SK-MEL-5 (cell line): ENCODE data around the gene TSHZ1. TPM values are rescaled to one million over a fixed set of nuclear protein-coding genes. Genes with fewer than 3 reads are reported as not detected.

ENCODE experiments used
- DNase-seq: peaks from one replicate; pipeline ENCODE4 v3.0.0-alpha.2; 2016; ENCODE audit warnings: low read depth, low spot score
- in situ Hi-C: cut with HindIII; loops from 2 replicates; pipeline ENCODE4 v1.10.0; 2016; ENCODE audit warnings: low sequenced_read_pairs, high pct_unique_total_duplicates, low pct_unique_long_range_greater_than_20kb
- total RNA-seq: library from RNA; depleted of rRNA; stranded (reverse); fragments of >200 nt; shearing (Covaris generic); gene quantifications from 2 replicates; pipeline ENCODE4 v1.2.3, GENCODE V29; 2014

The TSHZ1 gene
- total RNA-seq, 1 experiment from 2014 or later: 3.0 TPM

DNA sequence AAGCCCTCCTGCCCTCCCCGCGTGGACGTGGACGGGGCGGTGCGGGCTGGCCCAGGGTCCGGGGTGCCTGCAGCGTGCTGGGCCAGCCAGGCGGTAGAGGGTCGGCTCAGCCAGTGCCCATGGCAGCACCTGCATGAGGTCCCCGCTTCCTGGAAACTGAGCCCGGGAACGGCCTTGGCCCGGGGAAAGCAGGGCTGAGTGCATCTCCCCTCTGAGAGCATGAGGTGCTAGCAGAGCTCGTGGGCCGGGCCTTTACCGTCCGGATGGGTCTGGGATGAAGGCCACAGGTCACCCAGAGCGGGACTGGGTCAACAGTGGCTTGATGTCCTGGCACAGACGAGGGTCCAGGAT lies 39.8 kb downstream of the TSHZ1 start:
- in situ Hi-C loops: no loop called here
- DNase-seq: no peak

DNA sequence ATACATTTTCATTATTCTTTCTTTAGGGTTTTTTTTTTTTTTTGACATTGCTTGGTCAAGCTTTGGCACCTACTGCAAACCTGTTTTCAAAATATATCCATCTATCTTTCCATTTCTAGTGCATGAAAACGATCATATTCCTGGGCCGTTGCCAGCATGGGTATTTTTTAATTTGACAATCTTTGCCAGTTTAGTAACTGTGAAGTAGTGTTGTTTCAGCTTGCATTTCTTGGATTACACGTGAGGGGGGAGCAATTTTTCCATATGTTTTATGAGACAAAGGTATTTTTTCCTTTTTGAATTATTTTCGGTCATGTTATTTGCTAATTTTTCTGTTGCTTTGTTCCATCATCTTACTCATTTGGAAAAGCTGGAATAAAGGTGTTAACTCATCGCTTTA lies 40.9 kb downstream of the TSHZ1 start:
- in situ Hi-C loops: no loop called here
- no peak for DNase-seq

DNA sequence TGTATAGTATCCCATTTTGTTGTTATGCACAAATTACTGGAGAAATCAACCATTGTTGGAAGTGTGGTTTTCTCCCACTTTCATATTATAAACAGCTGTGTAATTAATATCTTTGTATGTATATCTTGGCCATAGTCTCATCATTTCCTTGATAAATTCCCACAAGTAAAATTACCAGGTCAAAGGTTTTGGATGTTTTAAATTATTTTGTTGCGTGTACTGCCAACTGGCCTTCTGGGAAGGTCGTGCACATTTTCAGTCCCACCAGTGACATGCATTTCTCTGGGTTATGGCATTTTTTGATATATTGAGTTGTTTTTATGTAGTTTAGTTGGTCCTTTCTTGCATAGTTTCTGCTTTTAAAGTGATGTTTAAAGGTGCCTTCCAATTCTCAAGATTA lies 41.5 kb downstream of the TSHZ1 start:
- in situ Hi-C loops: no loop called here
- DNase-seq: no peak

DNA sequence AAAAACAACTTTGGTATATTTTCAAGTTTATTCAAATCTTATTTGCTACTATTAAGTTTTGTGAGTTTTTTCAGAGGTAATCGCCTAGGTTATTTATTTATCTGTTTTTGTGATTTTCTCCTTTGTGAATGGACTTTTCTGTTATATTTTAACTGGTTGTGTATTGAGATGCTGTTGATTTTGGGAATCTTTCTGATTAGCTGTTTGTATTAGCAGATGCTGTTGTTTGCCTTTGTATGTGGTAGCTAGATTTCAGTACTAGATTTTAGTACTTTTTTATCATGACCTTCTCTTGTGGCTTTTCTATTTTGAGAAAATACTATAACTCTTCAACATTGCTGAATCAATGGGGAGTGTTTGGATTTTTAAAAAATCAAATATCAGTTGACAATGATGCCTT lies 42.4 kb downstream of the TSHZ1 start:
- in situ Hi-C loops: no loop called here
- no peak for DNase-seq

DNA sequence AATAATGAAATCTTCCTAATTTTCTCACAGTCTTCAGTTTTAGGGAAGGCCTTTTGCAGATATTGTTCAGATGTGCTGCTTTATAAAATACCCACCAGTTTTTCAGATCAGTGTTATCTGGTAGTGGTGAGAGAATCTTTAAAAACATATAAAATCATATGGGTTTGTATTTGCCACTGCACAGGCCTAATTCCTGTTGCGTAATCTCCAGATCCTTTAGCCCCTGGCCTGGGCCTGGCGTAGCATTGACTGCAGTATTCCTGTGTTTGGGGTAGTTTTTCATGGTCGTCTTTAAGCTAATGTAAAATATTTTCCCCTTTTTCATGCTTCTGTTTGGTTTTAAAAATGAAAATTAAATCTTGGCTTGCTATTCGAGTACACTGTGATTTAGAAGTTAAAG lies 43.2 kb downstream of the TSHZ1 start:
- no peak for DNase-seq
- in situ Hi-C loops: no loop called here

DNA sequence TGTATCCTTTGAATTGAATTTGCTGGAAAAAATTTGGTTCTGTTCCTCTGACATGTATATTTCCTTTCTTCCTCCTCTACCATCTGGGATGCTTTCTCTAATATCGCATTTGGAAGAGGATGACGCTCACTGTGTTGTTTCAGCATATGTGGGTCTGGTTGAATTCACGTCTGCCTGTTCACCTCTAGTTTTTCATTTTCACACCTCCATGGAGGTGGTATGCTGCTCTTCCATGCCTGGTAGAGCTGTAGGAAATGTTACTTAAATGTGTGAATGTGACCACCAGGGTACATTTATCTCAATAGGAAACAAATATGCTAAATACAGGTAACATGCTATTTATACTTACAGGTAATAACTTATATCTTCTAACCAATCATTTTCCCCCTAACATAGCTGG lies 44.5 kb downstream of the TSHZ1 start:
- in situ Hi-C loops: no loop called here
- DNase-seq: no peak

DNA sequence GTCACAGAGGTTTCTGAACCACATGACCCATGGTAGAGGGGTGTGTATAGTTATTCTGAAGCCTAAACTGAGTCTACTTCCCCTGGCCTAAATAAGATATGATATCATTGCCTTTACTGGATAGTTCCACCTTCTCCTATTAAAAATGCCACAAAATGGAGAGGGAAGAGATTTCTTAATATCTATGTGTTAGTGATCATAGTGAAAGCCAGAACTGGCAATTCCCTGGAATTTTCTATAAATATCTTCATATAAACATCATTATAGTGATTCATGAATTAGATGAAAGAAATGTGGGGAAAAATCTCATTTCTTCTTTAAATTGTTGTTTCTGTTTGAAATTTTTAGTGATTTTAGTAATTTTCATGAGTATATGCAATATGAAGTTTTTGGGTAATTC lies 45.8 kb downstream of the TSHZ1 start:
- in situ Hi-C loops: no loop called here
- no peak for DNase-seq

DNA sequence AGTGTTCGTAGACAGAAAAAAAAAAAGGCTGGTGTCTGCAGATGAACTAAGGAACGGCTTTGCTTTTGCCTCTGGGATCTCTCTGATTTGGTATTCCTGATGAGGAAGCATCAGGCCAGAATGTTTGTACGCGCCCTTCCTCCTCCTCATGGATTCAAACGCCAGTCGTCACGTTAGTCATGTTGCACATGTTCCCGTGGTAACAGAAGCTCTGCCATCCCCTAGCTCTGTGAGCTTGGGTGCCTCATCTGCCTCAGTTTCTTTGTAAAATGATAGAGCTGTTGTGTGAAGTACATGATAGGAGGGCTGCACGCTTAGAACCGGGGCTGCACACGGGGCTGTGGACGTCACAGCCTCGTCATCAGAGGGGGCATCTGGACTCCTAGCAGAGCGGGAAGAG lies 47.0 kb downstream of the TSHZ1 start:
- in situ Hi-C loops: no loop called here
- DNase-seq: no peak

DNA sequence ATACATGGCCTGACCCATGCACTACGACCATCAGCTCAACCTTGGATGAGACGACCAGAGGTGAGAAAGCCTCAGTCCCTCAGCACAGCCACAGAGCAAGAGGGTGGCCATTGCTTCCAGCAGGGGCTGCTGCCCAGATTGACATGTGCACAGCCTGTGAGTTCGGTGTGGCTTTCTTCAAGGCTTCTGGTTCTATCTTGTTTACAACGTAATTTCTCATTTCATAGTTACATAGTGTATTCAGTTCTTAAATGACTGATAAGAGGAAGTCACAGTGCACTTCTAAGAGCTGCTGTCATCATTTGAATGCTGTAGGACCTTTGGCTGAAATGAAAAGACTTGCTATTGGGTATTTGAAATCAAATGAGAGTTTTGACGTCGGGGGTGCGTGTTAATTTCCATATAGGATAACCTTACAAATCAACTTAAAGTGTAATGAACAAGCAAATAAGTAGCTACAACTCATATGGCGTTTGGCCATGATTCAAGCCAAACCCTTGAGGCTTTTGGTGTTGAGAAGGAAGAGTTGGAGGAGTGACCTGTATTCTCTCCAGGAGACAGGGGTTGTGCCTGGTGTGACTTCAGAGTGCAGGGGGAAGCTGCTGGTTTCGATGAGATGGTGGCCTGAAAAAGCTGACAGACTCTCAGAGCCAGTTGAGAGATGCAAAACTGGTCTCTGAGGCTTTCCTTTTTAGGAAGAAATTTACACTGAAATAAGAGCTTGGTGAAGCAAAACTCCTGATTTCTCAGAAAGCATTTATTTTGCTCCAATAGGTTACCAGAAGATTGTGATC lies 51.0 kb downstream of the TSHZ1 start:
- DNase-seq: no peak
- in situ Hi-C loops: no loop called here

DNA sequence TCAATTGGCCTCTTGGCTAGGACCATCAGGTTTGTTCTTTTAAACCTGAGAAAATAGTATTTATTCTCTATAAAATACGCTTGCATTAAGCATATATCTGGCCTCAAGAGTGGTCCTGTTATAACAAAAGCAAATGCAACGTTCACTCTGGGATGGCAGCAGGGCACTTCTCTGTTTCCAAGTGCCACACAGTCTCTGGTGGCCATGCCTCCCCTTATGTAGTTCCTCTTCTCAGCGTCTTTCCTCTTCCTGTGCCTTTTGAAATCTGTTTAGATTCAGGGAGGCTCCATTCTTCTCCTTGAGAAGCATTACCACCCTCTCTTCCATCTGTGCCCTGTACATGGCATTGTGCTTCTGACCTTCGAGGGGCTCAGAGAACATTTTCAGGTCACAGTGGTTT lies 51.9 kb downstream of the TSHZ1 start:
- no peak for DNase-seq
- in situ Hi-C loops: no loop called here

DNA sequence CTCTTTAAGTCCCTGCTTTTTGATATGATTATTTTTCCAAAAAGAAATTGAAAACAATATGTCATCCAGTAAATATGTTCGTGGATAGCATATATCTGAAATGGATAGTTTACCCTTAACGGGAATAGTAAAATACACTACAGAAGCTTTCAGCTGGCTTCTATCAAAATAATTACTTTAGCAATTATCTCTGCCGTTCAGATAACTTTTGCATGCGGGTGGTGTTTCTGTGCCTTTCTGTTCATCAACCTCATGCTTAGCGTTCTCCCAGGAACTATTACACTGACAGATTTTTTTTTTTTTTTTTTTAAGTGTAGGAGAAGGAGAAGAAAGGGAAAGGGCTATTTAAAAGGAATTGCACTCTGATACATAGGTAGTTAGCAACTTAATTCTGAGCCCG lies 53.6 kb downstream of the TSHZ1 start:
- in situ Hi-C loops: no loop called here

DNA sequence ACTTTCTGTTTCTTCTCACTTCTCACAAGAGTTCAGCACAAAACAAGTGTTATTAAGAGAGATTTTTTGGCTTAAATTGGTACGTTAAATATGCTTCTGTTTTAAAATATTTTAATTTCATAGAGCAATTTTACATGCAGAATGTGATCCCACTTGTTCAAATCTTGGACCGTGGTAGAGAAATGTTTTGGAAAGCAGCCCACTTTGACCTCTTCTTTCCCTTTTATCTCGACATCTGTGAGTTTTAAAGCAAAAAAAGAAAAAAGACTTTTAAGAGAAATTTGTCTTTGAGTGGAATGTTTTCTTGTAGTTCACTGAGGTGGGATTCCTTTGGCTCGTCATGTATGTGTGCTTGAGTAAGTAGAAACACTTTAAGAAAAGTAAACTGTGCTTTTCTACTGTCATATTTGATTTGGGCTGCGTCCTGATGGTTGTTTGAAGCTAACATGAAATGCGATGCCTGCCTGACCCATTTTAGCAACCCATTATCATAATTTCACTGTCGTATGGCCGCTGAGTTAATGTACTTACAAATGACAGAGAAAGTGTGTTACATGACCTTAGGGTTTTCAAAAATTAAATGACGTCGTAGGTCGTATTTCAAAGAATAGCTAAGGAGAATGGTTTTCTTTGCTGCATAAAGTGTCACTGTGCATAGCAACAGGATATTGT lies 54.5 kb downstream of the TSHZ1 start:
- no peak for DNase-seq
- in situ Hi-C loops: no loop called here

More for the DNA sequence above, 53.6 kb downstream of the TSHZ1 start:
- DNase-seq: no peak

DNA sequence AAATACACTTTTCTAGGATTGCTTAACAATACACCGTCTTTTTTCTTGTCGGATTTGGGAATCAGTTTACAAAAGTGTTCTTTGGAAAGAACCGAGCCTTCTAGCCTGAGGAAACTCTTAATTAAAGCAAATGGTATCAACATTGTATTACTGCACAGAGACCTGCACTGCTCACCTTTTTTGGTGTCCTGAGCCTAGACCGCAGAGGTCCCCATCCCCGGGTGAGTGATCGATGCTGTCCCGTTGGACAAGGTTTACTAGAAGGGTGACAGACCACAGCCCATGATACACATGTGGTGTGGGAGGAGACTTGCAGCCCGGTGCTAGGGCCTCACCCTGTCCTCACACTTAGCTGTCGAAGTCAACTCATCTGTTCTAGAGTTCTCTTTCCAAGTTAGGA lies 55.3 kb downstream of the TSHZ1 start:
- no peak for DNase-seq
- in situ Hi-C loops: no loop called here

DNA sequence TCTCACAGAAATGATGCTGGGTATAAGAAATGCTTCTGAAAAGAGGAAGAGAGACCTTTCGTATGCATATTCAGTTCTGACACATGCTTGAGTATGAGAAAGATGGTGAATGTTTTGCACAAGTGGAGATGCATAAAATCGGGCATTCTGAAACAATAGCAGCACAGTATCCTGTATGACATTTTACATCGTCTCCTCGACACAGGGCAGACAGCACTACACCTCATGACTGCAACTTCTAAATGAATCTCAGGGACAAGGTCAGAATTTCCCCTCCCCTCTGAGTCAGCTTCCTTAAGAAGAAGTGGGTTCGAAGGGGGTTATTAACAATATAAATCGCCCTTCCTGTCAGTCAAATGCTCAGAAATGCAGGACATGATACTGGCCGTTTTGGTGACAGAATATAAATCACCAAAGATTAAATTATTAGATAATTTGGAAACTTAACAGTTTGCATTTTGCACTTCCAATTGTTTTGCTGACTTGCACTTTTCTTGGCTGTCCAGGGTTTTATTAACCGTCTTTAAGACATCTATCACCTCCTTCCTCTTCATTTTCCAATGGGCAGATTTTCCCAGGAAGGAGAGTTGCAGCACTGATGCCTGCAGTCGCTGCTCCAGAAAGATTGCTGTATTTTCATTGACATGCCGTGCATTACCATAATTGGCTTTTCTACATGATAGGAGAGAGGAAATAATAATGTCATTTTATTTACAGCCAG lies 57.2 kb downstream of the TSHZ1 start:
- DNase-seq: no peak
- in situ Hi-C loops: no loop called here

DNA sequence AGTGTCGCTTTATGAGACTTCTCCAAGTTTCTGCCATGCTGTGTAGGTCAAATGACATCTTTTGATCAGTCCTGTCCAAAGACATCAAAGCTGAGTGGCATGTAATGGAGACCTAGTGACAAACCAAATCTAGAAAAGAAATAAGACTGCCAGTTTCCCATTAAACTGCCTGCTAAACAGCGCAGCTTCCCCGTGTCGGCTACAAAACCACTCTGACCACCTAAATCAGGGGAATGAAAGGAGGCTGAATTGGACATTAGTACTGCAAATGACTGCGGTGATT lies 57.7 kb downstream of the TSHZ1 start:
- DNase-seq: no peak
- in situ Hi-C loops: no loop called here

DNA sequence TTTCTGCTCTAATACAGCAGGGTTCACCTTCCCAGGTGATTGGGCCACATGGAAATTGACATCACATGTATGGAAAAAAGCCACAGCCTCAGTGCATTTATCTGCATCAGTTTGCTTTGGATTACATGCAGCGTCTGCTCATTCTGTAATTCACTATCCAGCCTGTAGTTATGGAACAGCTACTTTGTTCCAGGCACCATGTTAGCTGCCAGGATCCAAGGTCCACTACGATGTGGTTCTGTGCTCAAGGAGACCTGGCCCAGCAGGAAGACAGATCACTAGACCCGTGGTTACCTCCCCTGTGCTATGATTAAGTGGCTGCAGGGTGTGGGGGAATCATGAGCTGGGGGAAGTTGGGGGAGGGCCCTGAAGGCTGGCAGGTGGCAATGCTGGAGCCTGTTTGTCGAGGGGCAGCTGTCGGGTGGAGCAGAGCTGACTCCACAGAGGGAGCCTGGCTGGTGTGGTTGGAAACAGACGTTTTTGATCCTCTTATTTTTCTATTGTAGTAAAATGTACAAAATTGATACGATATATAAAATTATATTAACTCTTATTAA lies 58.6 kb downstream of the TSHZ1 start:
- DNase-seq: no peak
- in situ Hi-C loops: no loop called here

DNA sequence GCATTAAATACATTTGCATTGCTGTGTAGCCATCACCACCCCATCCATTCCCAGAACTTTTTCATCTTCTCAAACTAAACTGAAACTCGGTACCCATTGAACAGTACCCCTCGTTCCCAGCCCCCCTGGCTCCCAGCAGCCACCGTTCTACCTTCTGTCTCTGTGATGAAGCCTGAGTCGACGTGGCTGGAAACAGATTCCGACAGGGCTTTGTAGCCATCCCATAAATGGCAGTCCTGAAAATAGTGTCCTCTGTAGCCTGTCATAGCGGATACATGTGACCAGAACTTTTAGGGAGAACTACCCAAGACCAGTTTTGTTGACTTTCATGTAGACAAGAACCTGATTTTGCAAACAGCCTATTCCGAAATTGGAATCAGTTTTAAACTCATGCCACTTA lies 59.1 kb downstream of the TSHZ1 start:
- in situ Hi-C loops: no loop called here
- DNase-seq: no peak

DNA sequence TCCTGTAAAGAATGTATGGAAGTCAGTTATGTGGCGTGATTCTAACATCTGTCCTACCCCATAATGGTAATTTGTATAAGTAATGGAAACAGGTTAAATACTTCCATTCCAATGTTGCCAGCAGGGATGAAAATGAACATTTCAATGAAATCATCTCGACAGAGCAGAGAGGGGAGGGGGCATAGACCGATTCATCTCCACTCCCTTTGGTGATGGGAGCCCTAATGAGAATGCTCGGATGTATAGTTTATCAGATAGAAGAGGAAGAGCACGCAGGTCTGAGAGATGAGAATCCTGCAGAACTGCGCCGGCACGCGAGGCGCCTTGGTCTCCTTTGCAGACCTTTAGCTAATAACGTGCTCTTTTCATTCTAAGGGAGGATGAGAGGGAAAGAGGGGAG lies 61.4 kb downstream of the TSHZ1 start:
- in situ Hi-C loops: no loop called here
- no peak for DNase-seq

DNA sequence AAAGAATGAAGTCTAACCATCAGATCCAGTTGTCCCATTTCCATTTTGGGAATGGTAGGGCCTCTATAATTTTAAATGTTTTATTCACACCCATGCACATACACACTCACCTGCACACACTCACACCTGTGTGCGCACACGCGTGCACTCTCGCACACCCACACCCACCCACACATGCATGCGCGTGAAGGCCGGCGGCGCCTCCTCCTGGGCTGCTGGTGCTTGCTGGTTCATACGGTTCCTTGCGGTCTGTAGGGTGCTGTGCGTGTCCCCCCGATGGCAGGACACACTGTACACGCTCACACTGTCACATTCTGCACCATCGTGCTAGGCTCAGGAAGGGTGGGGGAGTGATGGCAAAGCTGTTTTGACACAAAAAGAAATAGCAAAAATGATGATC lies 63.2 kb downstream of the TSHZ1 start:
- DNase-seq: no peak
- in situ Hi-C loops: no loop called here
